HEK293T (cell line): ENCODE results near the gene CTNNA2.

Experiments used
- CTCF ChIA-PET: fragments of 350-600 bp; formaldehyde crosslinking; extraction: SDS; loops from one replicate; lab custom pipeline; 2021; ENCODE audit warnings: antibody characterized with exemption, inconsistent platforms; lab: Yijun Ruan, JAX
- POLR2A ChIA-PET: fragments of 350-600 bp; formaldehyde crosslinking; extraction: SDS; loops from one replicate; lab custom pipeline; 2020; ENCODE audit warnings: antibody characterized with exemption, inconsistent platforms; lab: Yijun Ruan, JAX
- DNase-seq: peaks from one replicate; pipeline ENCODE4 v3.0.0; 2012; ENCODE audit warnings: mixed read lengths; ENCODE audit errors: extremely low spot score
- ARNT ChIP-seq: fragments of 450-650 bp; IDR thresholded peaks from 2 replicates; pipeline ENCODE4 v1.6.1; 2017; ENCODE audit warnings: mild to moderate bottlenecking
- BHLHE40 ChIP-seq: fragments of 450-650 bp; IDR thresholded peaks from 2 replicates; pipeline ENCODE4 v1.6.1; 2016; ENCODE audit warnings: mild to moderate bottlenecking, moderate library complexity, borderline replicate concordance
- CTBP1 ChIP-seq: fragments of 450-650 bp; IDR thresholded peaks from 2 replicates; pipeline ENCODE4 v1.6.1; 2016; ENCODE audit warnings: borderline replicate concordance
- ELF4 ChIP-seq: fragments of 450-650 bp; IDR thresholded peaks from 2 replicates; pipeline ENCODE4 v1.6.1; 2017; ENCODE audit warnings: antibody characterized with exemption
- FOXA1 ChIP-seq: fragments of 450-650 bp; IDR thresholded peaks from 2 replicates; pipeline ENCODE4 v1.6.1; 2016; ENCODE audit warnings: mild to moderate bottlenecking
- FOXK2 ChIP-seq: fragments of 450-650 bp; IDR thresholded peaks from 2 replicates; pipeline ENCODE4 v1.6.1; 2016; ENCODE audit warnings: mild to moderate bottlenecking
- FOXM1 ChIP-seq: fragments of 450-650 bp; IDR thresholded peaks from 2 replicates; pipeline ENCODE4 v1.6.1; 2017; ENCODE audit warnings: mild to moderate bottlenecking, borderline replicate concordance
- HDGF ChIP-seq: fragments of 450-650 bp; IDR thresholded peaks from 2 replicates; pipeline ENCODE4 v1.6.1; 2017; ENCODE audit warnings: antibody characterized with exemption, borderline replicate concordance
- L3MBTL2 ChIP-seq: fragments of 450-650 bp; conservative IDR thresholded peaks from 2 replicates; pipeline ENCODE4 v1.6.1; 2016; ENCODE audit warnings: mild to moderate bottlenecking
- LEF1 ChIP-seq: fragments of 450-650 bp; IDR thresholded peaks from 2 replicates; pipeline ENCODE4 v1.6.1; 2017; ENCODE audit warnings: mild to moderate bottlenecking, borderline replicate concordance
- NFRKB ChIP-seq: fragments of 450-650 bp; IDR thresholded peaks from 2 replicates; pipeline ENCODE4 v1.6.1; 2016; ENCODE audit warnings: mild to moderate bottlenecking, moderate library complexity
- PKNOX1 ChIP-seq: fragments of 450-650 bp; IDR thresholded peaks from 2 replicates; pipeline ENCODE4 v1.6.1; 2016
- SP1 ChIP-seq: fragments of 450-650 bp; IDR thresholded peaks from 2 replicates; pipeline ENCODE4 v1.6.1; 2017
- SUZ12 ChIP-seq: fragments of 450-650 bp; IDR thresholded peaks from 2 replicates; pipeline ENCODE4 v1.6.1; 2016; ENCODE audit warnings: mild to moderate bottlenecking
- TARDBP ChIP-seq: fragments of 450-650 bp; IDR thresholded peaks from 2 replicates; pipeline ENCODE4 v1.6.1; 2016
- ZNF384 ChIP-seq: fragments of 450-650 bp; IDR thresholded peaks from 2 replicates; pipeline ENCODE4 v1.6.1; 2016

CTNNA2 gene

DNA sequence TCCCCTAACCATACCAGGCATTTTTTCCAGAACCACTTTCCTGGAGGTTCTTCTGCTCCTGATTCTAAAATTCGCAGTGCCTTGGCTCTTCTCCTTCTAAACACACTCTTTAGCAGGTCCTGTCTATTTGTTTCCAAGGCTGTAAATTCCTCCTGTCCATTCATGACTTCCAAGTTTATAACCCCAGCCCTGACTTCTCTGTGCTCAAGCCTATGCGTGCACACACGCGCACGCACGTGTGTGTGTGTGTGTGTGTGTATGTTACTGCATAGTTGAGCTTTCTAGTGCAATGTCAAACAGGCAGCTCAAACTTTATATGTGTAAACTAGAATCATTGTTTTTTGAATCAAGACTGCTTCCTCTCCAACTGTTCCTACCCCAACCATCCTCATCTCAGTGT lies 454.0 kb downstream of the CTNNA2 start:
- TF ChIP-seq SUZ12: no peak
- TF ChIP-seq FOXM1: no peak
- TF ChIP-seq ARNT: no peak
- no peak for TF ChIP-seq ZNF384
- no peak for TF ChIP-seq CTBP1
- ChIA-PET CTCF (no interaction called here), POLR2A (no interaction called here)
- no peak for DNase-seq

GRCh38 chr2:79971807-79972206 lies 459.0 kb downstream of the CTNNA2 start:
- POLR2A ChIA-PET: no interaction called here
- no peak for DNase-seq
- CTCF ChIA-PET: no interaction called here
- no peak for TF ChIP-seq FOXM1
- no peak for TF ChIP-seq FOXK2
- no peak for TF ChIP-seq SP1
- no peak for TF ChIP-seq PKNOX1
- TF ChIP-seq L3MBTL2: no peak
- TF ChIP-seq LEF1: no peak
- TF ChIP-seq ARNT: no peak
- TF ChIP-seq FOXA1: no peak
- no peak for TF ChIP-seq NFRKB
- no peak for TF ChIP-seq TARDBP
- no peak for TF ChIP-seq SUZ12
- TF ChIP-seq ELF4: no peak
- no peak for TF ChIP-seq HDGF

DNA sequence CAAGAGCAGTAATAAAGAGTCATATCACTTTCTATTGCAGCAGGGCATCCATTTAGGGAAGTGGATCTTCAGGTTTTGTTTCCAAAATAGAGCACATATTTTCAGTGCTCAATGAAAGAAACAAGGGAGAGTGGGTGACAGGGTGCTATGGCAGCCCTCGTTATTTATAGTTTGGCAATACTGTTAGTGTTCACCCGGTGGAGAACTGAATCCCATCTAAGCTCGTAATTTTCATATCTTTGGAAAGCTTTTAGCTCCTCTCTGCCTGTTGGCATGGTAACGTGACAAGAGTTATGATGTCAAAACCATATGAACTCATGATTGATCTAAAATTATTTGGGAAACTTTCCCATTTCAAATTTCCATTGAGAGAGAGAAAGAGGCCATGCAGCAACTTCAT lies 459.8 kb downstream of the CTNNA2 start:
- DNase-seq: no peak
- POLR2A ChIA-PET: no interaction called here
- no peak for TF ChIP-seq FOXK2
- no peak for TF ChIP-seq FOXM1
- no peak for TF ChIP-seq TARDBP
- TF ChIP-seq PKNOX1: no peak
- TF ChIP-seq L3MBTL2: no peak
- CTCF ChIA-PET: no interaction called here

DNA sequence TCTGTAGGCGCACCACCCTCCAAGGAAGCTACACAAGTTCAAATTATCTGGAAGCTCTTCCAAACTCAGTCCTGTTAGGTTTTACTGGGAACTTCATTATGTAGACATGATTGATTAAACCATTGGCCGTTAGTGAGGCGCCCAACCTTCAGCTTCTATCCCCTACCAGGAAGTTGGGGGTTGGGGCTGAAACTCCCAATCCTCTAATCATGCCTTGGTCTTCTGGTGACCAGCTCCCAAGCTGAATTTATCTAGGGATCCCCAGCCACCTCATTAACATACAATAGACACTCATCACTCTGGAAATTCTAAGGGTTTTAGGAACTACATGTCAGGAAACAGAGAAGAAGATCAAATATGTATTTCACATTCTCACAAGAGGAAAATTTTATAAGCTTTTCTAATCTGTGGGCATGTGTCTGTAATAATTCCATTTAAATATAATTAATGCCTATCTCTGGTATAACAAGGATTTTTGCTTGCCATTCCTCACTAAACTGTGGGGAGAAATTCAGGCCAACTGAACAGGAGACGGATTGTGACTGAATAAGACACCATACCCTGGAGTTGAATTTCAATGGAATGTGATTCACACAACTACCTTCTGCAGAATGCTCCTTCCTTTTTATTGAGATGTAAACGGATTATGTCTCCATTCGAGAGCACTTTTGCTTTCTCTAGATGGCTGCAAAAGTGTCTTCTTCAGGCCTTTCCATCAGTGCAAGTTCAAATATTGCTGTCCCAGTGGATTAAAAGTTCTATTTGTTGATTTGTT lies 463.1 kb downstream of the CTNNA2 start:
- DNase-seq: no peak
- TF ChIP-seq SUZ12: no peak
- TF ChIP-seq PKNOX1: no peak
- TF ChIP-seq BHLHE40: no peak
- no peak for TF ChIP-seq LEF1
- TF ChIP-seq SP1: no peak
- no peak for TF ChIP-seq ELF4
- no peak for TF ChIP-seq L3MBTL2
- TF ChIP-seq ARNT: no peak
- TF ChIP-seq CTBP1: no peak
- TF ChIP-seq NFRKB: no peak
- no peak for TF ChIP-seq HDGF
- no peak for TF ChIP-seq FOXK2
- no peak for TF ChIP-seq FOXM1
- no peak for TF ChIP-seq ZNF384
- TF ChIP-seq FOXA1: no peak
- no peak for TF ChIP-seq TARDBP
- ChIA-PET CTCF (no interaction called here), POLR2A (no interaction called here)

GRCh38 chr2:79977792-79978191 lies 464.9 kb downstream of the CTNNA2 start:
- ChIA-PET CTCF (no interaction called here), POLR2A (no interaction called here)
- TF ChIP-seq NFRKB: no peak
- no peak for TF ChIP-seq HDGF
- DNase-seq: no peak

- TF ChIP-seq SUZ12 (no peak), ZNF384 (no peak), TARDBP (no peak), LEF1 (no peak), L3MBTL2 (no peak), SP1 (no peak), HDGF (no peak), ARNT (no peak), FOXA1 (no peak), FOXK2 (no peak), ELF4 (no peak), PKNOX1 (no peak), FOXM1 (no peak), CTBP1 (no peak), BHLHE40 (no peak), NFRKB (no peak)
- CTCF ChIA-PET: interaction anchor here (1.2 kb wide), 1 partner anchor 89 kb away, joined by 3 read pairs; no protein-coding TSS in a partner anchor
- DNase-seq: no peak
- POLR2A ChIA-PET: no interaction called here
Observed at GRCh38 chr2:79980116-79980515, 467.3 kb downstream of the CTNNA2 start.
